Prostate gland (tissue), 2 donors: ENCODE results near the gene SOX12.

Experiments
- CTCF ChIP-seq, 4 experiments: fragments of 200-600 bp in 2 of 4; fragments of 450-650 bp in 2 of 4; sonication (generic) in 2 of 4; IDR thresholded peaks; 1 replicate in 3 of 4; 2 replicates in 1 of 4; pipeline ENCODE4 v1.5.1; 2016 to 2019; ENCODE audit warnings: antibody characterized with exemption in 4 of 4, mild to moderate bottlenecking in 2 of 4, moderate library complexity in 2 of 4
- POLR2A ChIP-seq: fragments of 450-650 bp; IDR thresholded peaks from one replicate; pipeline ENCODE4 v1.6.1; 2016; ENCODE audit warnings: antibody characterized with exemption, mild to moderate bottlenecking

- TF ChIP-seq POLR2A: no peak
- no peak for TF ChIP-seq CTCF (IDR thresholded peaks at IDR 0.05)
These were observed 49.6 kb upstream of the SOX12 start for GRCh38 chr20:275791-276190.
